Limb (tissue), 2 donors: ENCODE measurements around the gene NPDC1.

Experiments used
- DNase-seq, 2 donors: peaks; one replicate each; pipeline ENCODE4 v3.0.0-alpha.2; 2016; ENCODE audit errors: extremely low spot score in 2 of 2

Gene NPDC1

GRCh38 chr9:137056739-137057415 lies 10.9 kb upstream of the NPDC1 start:
- DNase-seq = no peak

GRCh38 chr9:137055385-137056364 lies 9.7 kb upstream of the NPDC1 start:
- DNase-seq = peak; percentile 83 to 87

- DNase-seq = no peak
These were observed 9.0 kb upstream of the NPDC1 start for GRCh38 chr9:137054932-137055384.

GRCh38 chr9:137053944-137054931 lies 8.3 kb upstream of the NPDC1 start, which contains the start of gene ENTPD2:
TSS of gene ENTPD2 (minus strand) at chr9:137054061. CDS start at chr9:137053997, 64 bp downstream.
- no peak for DNase-seq

- no peak for DNase-seq
These were observed 7.3 kb upstream of the NPDC1 start for GRCh38 chr9:137052998-137053943.

- DNase-seq = no peak
These were observed 6.3 kb upstream of the NPDC1 start for GRCh38 chr9:137052293-137052692.

- no peak for DNase-seq
These were observed 5.3 kb upstream of the NPDC1 start for GRCh38 chr9:137051145-137051724.

- no peak for DNase-seq
These were observed 4.6 kb upstream of the NPDC1 start for GRCh38 chr9:137050570-137050969.

- DNase-seq = peak in 1 of 2 donors; percentile 79
These were observed 3.8 kb upstream of the NPDC1 start for GRCh38 chr9:137049544-137050449.

- DNase-seq = no peak
These were observed 2.9 kb upstream of the NPDC1 start for GRCh38 chr9:137048655-137049543.

- DNase-seq = no peak
These were observed 486 bp downstream of the NPDC1 start for GRCh38 chr9:137045294-137046087.

- DNase-seq = no peak
These were observed 1.3 kb downstream of the NPDC1 start for GRCh38 chr9:137044502-137045177.

- DNase-seq = no peak
These were observed 1.9 kb downstream of the NPDC1 start for GRCh38 chr9:137044037-137044436.

GRCh38 chr9:137042751-137043727 lies 2.9 kb downstream of the NPDC1 start:
- no peak for DNase-seq

GRCh38 chr9:137041124-137041523 lies 4.9 kb downstream of the NPDC1 start:
- no peak for DNase-seq
